ENCODE data around the gene ASTN2.

Gene ASTN2

DNA sequence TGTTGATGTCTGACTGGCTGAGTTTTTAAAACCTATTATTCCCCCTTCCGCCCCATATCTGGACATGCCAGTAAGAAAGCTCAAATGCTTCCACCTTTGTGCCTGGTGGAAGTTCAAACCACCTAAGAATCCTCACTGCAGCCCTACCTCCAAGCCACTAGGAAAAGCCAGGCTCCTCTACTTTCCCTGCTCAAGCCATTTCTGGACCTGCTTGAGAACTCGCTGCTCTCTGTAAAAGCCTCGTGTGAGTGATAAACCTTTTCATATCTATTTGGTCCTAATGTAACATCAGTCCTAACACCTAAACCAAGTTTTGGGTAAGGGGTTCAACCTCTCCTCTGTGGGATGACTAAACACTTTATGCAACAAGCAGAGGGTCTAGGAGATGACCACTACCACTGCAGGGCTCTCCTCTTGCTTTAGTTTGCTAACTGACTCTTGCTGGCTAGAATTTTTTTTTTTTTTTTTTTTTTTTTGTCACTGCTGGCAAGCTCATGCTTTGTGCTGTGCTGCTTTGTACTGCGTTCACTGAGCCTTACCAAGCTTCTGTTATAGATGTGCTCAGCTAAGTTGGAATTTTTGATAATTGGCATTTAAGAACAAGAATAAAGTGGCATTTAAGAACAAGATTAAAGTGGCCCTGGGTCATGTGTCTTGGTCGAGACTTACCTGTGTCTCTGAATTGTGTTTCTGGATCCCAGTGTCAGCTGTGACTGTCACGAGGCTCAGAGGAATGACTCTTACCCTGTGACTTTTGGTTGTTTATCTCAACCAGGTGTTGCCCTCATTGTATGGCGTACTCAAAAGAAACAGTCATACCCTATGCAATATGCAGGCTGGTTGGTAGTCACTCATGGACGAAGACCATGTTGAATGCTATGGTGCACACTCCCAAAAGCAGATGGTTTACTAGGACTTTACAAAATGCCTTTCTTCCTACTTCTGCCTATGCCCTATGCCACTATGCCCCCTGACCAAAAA, 708.3 kb downstream of the ASTN2 start:
- Histone ChIP-seq H3K36me3 (ENCODE audit: insufficient read depth, low read length) (peaks cover 6% of the 10 kb centered on the region; the same call in 1 of the 2 replicates), H3K4me3 (ENCODE audit: low read depth, low read length, poor library complexity, severe bottlenecking) (no peak overlapping the region), H3K79me2 (ENCODE audit: insufficient read depth, low read length) (no peaks in the 10 kb centered on the region), H3K4me1 (ENCODE audit: insufficient read depth, low read length, severe bottlenecking) (no peaks in the 10 kb centered on the region), H3F3A (ENCODE audit: insufficient read depth, low read length) (no peaks in the 10 kb centered on the region), H3K9ac (ENCODE audit: low read length) (no peak overlapping the region), H2AFZ (ENCODE audit: low read length) (no peak overlapping the region), H3K4me2 (ENCODE audit: low read length) (no peak overlapping the region), H3K27ac (ENCODE audit: low read depth, low read length, poor library complexity, severe bottlenecking) (no peak overlapping the region), H3K9me2 (ENCODE audit: low read depth, low read length) (no peaks in the 10 kb centered on the region), H3K9me3 (ENCODE audit: low read length) (no peaks in the 10 kb centered on the region), H3K27me3 (ENCODE audit: insufficient read depth, low read length) (no peaks in the 10 kb centered on the region), H4K20me1 (ENCODE audit: insufficient read depth, low read length) (peaks cover 2% of the 10 kb centered on the region; the same call in 1 of the 2 replicates)
- TF ChIP-seq, protein P1, sequence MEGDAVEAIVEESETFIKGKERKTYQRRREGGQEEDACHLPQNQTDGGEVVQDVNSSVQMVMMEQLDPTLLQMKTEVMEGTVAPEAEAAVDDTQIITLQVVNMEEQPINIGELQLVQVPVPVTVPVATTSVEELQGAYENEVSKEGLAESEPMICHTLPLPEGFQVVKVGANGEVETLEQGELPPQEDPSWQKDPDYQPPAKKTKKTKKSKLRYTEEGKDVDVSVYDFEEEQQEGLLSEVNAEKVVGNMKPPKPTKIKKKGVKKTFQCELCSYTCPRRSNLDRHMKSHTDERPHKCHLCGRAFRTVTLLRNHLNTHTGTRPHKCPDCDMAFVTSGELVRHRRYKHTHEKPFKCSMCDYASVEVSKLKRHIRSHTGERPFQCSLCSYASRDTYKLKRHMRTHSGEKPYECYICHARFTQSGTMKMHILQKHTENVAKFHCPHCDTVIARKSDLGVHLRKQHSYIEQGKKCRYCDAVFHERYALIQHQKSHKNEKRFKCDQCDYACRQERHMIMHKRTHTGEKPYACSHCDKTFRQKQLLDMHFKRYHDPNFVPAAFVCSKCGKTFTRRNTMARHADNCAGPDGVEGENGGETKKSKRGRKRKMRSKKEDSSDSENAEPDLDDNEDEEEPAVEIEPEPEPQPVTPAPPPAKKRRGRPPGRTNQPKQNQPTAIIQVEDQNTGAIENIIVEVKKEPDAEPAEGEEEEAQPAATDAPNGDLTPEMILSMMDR (IDR thresholded peaks at IDR 0.05; ENCODE audit: low read length): no peak
- no peak for TF ChIP-seq EZH2 (IDR thresholded peaks at IDR 0.05; ENCODE audit: borderline replicate concordance, low read length)

DNA sequence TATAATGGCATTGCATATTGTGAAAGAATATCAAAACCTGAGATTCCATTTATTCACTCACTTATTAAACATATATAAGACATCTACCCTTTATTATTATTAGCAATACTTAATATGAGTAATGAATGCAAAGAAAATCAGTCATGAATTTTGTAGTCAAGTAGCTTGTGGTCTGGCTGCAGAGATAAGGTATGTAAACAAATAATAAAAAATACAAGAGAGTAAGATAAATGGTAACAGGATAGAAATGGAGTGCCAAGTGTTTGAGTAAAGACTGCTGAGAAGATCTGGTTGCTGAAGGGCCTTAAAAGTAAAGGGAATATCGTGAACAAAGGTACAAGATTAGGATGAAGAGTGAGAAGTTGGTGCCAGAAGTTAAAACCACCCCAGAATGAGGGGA, 709.3 kb downstream of the ASTN2 start:
- H3K9me3 ChIP-seq (ENCODE audit: low read length): no peaks in the 10 kb centered on the region
- H3F3A ChIP-seq (ENCODE audit: insufficient read depth, low read length): no peaks in the 10 kb centered on the region
- no peak overlapping the region for H3K27ac ChIP-seq (ENCODE audit: low read depth, low read length, poor library complexity, severe bottlenecking)
- no peak overlapping the region for H3K4me2 ChIP-seq (ENCODE audit: low read length)
- no peak overlapping the region for H3K4me3 ChIP-seq (ENCODE audit: low read depth, low read length, poor library complexity, severe bottlenecking)
- H3K9ac ChIP-seq (ENCODE audit: low read length): no peak overlapping the region
- H3K79me2 ChIP-seq (ENCODE audit: insufficient read depth, low read length): no peaks in the 10 kb centered on the region
- no peaks in the 10 kb centered on the region for H3K4me1 ChIP-seq (ENCODE audit: insufficient read depth, low read length, severe bottlenecking)
- no peaks in the 10 kb centered on the region for H3K9me2 ChIP-seq (ENCODE audit: low read depth, low read length)
- H4K20me1 ChIP-seq (ENCODE audit: insufficient read depth, low read length): peaks cover 2% of the 10 kb centered on the region; the same call in 1 of the 2 replicates
- H2AFZ ChIP-seq (ENCODE audit: low read length): no peak overlapping the region
- H3K36me3 ChIP-seq (ENCODE audit: insufficient read depth, low read length): peaks cover 8% of the 10 kb centered on the region
- TF ChIP-seq EZH2 (IDR thresholded peaks at IDR 0.05; ENCODE audit: borderline replicate concordance, low read length): no peak
- TF ChIP-seq, protein P1 (IDR thresholded peaks at IDR 0.05; ENCODE audit: low read length): no peak
- no peaks in the 10 kb centered on the region for H3K27me3 ChIP-seq (ENCODE audit: insufficient read depth, low read length)

DNA sequence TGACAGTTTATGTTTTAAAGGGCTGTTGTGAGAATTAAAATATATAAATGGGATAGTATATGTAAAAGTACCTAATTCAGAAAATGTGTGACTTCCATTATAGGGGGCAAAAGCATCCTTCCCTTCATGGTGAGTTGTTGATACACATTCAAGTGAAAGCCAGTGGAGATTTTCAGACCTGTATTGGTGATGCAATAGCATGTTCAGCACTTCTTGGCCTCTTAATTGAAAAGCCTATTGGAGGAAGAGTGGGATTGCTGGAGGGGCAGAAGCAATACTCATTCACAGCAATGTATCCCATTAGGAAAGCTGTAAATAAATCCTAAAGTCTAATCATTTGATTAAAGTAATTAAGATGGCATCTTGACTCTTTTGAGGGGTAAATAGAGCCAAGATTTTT, 710.4 kb downstream of the ASTN2 start:
- Histone ChIP-seq H2AFZ (ENCODE audit: low read length) (no peak overlapping the region), H3K9me3 (ENCODE audit: low read length) (no peaks in the 10 kb centered on the region), H3K4me1 (ENCODE audit: insufficient read depth, low read length, severe bottlenecking) (no peaks in the 10 kb centered on the region), H3F3A (ENCODE audit: insufficient read depth, low read length) (no peaks in the 10 kb centered on the region), H3K9me2 (ENCODE audit: low read depth, low read length) (no peaks in the 10 kb centered on the region), H3K4me3 (ENCODE audit: low read depth, low read length, poor library complexity, severe bottlenecking) (no peak overlapping the region), H3K27ac (ENCODE audit: low read depth, low read length, poor library complexity, severe bottlenecking) (no peak overlapping the region), H3K4me2 (ENCODE audit: low read length) (no peak overlapping the region), H3K27me3 (ENCODE audit: insufficient read depth, low read length) (no peaks in the 10 kb centered on the region), H3K9ac (ENCODE audit: low read length) (no peak overlapping the region), H4K20me1 (ENCODE audit: insufficient read depth, low read length) (peaks cover 2% of the 10 kb centered on the region; the same call in 1 of the 2 replicates), H3K36me3 (ENCODE audit: insufficient read depth, low read length) (peaks cover 19% of the 10 kb centered on the region), H3K79me2 (ENCODE audit: insufficient read depth, low read length) (no peaks in the 10 kb centered on the region)
- TF ChIP-seq EZH2 (IDR thresholded peaks at IDR 0.05; ENCODE audit: borderline replicate concordance, low read length): no peak
- TF ChIP-seq, protein P1 (IDR thresholded peaks at IDR 0.05; ENCODE audit: low read length): no peak

Data from OCI-LY1 (cell line).